Neural crest cell (in vitro differentiated cells): ENCODE results near the gene POTEB. TPM values are rescaled to one million over a fixed set of nuclear protein-coding genes. Genes with fewer than 3 reads are reported as not detected.
"Not testable (repeated sequence)": the region's sequence is repeated elsewhere in the genome, so short reads cannot be mapped to it uniquely, and the experiment has no call there.

Experiments used
- DNase-seq: peaks from one replicate; pipeline ENCODE4 v3.0.0; 2021; ENCODE audit warnings: low read depth, mixed read lengths, low spot score
- H3K27ac Mint-ChIP-seq: one replicate; pipeline ENCODE4 v1.8.0; 2021; ENCODE audit warnings: mild to moderate bottlenecking, mixed read lengths; ENCODE audit not compliant: unreplicated experiment
- H3K27me3 Mint-ChIP-seq: 2 replicates; pipeline ENCODE4 v1.8.0; 2021; ENCODE audit warnings: low read depth, mild to moderate bottlenecking, mixed read lengths
- H3K36me3 Mint-ChIP-seq: 2 replicates; pipeline ENCODE4 v1.8.0; 2021; ENCODE audit warnings: low read depth, mild to moderate bottlenecking, mixed read lengths
- H3K4me1 Mint-ChIP-seq: 2 replicates; pipeline ENCODE4 v1.8.0; 2021; ENCODE audit warnings: mixed read lengths
- H3K4me3 Mint-ChIP-seq: one replicate; pipeline ENCODE4 v1.8.0; 2021; ENCODE audit warnings: mild to moderate bottlenecking, mixed read lengths
- H3K9me3 Mint-ChIP-seq: 2 replicates; pipeline ENCODE4 v1.8.0; 2021; ENCODE audit warnings: mixed read lengths
- long read RNA-seq: library from polyadenylated mRNA; unstranded; transcript quantifications from one replicate; pipeline ENCODE4 v2.0.0, GENCODE V29; 2020
- microRNA-seq: library from miRNA; unstranded; fragments of <30 nt; microRNA quantifications from one replicate; pipeline ENCODE4, GENCODE V29; 2020
- total RNA-seq: library from RNA; stranded (reverse); gene quantifications from 2 replicates; pipeline ENCODE4 v1.2.1, GENCODE V29; 2021

The POTEB gene
- total RNA-seq: not detected in 2 replicates
- long read RNA-seq: 0 reads

GRCh38 chr15:21877635-21878034 is at the start of gene POTEB:
TSS of gene POTEB (minus strand) at chr15:21877735. CDS start at chr15:21877246, 489 bp downstream.
- H3K4me3 Mint-ChIP-seq, H3K9me3 Mint-ChIP-seq, H3K4me1 Mint-ChIP-seq, H3K27ac Mint-ChIP-seq, DNase-seq, H3K27me3 Mint-ChIP-seq, H3K36me3 Mint-ChIP-seq: not testable (repeated sequence)

GRCh38 chr15:21890955-21891354 is 13.4 kb upstream of the POTEB start:
- H3K27me3 Mint-ChIP-seq: not testable (repeated sequence)

GRCh38 chr15:21889542-21889941 is 12.0 kb upstream of the POTEB start:
- not testable (repeated sequence) for DNase-seq, H3K4me3 Mint-ChIP-seq, H3K27ac Mint-ChIP-seq, H3K27me3 Mint-ChIP-seq, H3K9me3 Mint-ChIP-seq, H3K36me3 Mint-ChIP-seq, H3K4me1 Mint-ChIP-seq

More at GRCh38 chr15:21890955-21891354, 13.4 kb upstream of the POTEB start:
- not testable (repeated sequence) for H3K36me3 Mint-ChIP-seq, H3K27ac Mint-ChIP-seq, H3K4me1 Mint-ChIP-seq, H3K4me3 Mint-ChIP-seq, DNase-seq, H3K9me3 Mint-ChIP-seq

- H3K9me3 Mint-ChIP-seq, H3K36me3 Mint-ChIP-seq: not testable (repeated sequence)
These were observed 38.7 kb downstream of the POTEB start for GRCh38 chr15:21838831-21839230.

More at GRCh38 chr15:21838831-21839230, 38.7 kb downstream of the POTEB start:
- H3K4me3 Mint-ChIP-seq, DNase-seq, H3K27me3 Mint-ChIP-seq, H3K27ac Mint-ChIP-seq, H3K4me1 Mint-ChIP-seq: not testable (repeated sequence)

Small RNA genes lying within 50 kb of the gene (microRNA-seq; reads per million reads assigned to microRNA genes)
- not detected for gene MIR3118-4

Other genes starting within 250 kb of the POTEB start
- gene OR4M2, start 202.8 kb upstream of the POTEB start, total RNA-seq: not detected in 2 replicates